Stomach (tissue), 9 donors: Measurements from ENCODE around the gene CEBPE. TPM values are rescaled to one million over a fixed set of nuclear protein-coding genes. Genes with fewer than 3 reads are reported as not detected.

Experiments
- DNase-seq, 2 donors: peaks; one replicate each; pipeline versions ENCODE4 v3.0.0 to v3.0.0-alpha.2; 2013 to 2019
- H3K27ac ChIP-seq, 5 donors: fragments of 200-600 bp in 4 of 5; sonication (generic) in 4 of 5; one replicate each; pipeline ENCODE4 v1.5.1; 2013 to 2019; ENCODE audit warnings: mild to moderate bottlenecking in 1 of 5, moderate library complexity in 1 of 5
- H3K27me3 ChIP-seq, 3 donors: fragments of 200-600 bp; sonication (generic); one replicate each; pipeline ENCODE4 v1.5.1; 2017 to 2019; ENCODE audit warnings: mixed run types in 1 of 3
- H3K36me3 ChIP-seq, 4 donors: fragments of 200-600 bp; sonication (generic); 1 replicate in 3 of 4; 2 replicates in 1 of 4; pipeline ENCODE4 v1.5.1; 2016 to 2019
- H3K4me1 ChIP-seq, 4 donors: fragments of 200-600 bp; sonication (generic); one replicate each; pipeline ENCODE4 v1.5.1; 2016 to 2019
- H3K4me3 ChIP-seq, 4 donors: fragments of 200-600 bp; sonication (generic) in 3 of 4; one replicate each; pipeline ENCODE4 v1.5.1; 2016 to 2019; ENCODE audit warnings: mild to moderate bottlenecking in 1 of 4
- H3K9me3 ChIP-seq, 4 donors: fragments of 200-600 bp; sonication (generic); one replicate each; pipeline ENCODE4 v1.5.1; 2016 to 2019
- CTCF ChIP-seq, 7 experiments: fragments of 450-650 bp in 4 of 7; fragments of 200-600 bp in 3 of 7; sonication (generic) in 3 of 7; IDR thresholded peaks; one replicate each; pipeline ENCODE4 v1.5.1; 2016 to 2019; ENCODE audit warnings: antibody characterized with exemption in 7 of 7, control low read depth in 2 of 7, mild to moderate bottlenecking in 1 of 7
- EP300 ChIP-seq: sonication (generic); formaldehyde crosslinking; IDR thresholded peaks from one replicate; pipeline ENCODE4 v1.6.1; 2017; ENCODE audit warnings: antibody characterized with exemption
- POLR2A ChIP-seq, 4 donors: fragments of 450-650 bp; IDR thresholded peaks; one replicate each; pipeline ENCODE4 v1.6.1; 2016; ENCODE audit warnings: antibody characterized with exemption in 4 of 4, control low read depth in 2 of 4, mild to moderate bottlenecking in 1 of 4, moderate library complexity in 1 of 4
- POLR2AphosphoS5 ChIP-seq, 3 donors: sonication (generic); formaldehyde crosslinking; IDR thresholded peaks; one replicate each; pipeline ENCODE4 v1.6.1; 2016; ENCODE audit warnings: antibody characterized with exemption in 3 of 3
- WGBS, 5 donors: extraction: QIAGEN DNeasy Blood & Tissue Kit in 3 of 5; methylation state at CpG; one replicate each; pipeline versions ENCODE4 v1.1.5 to v1.1.7; 2013 to 2018; 5-methylcytosine and 5-hydroxymethylcytosine counted together
- intact Hi-C: fragments of 100-400 bp; cut with DNase I; formaldehyde crosslinking; loops from one replicate; pipeline ENCODE4 v1.15.1; 2023; ENCODE audit warnings: low total_unique reads
- polyA plus RNA-seq, 3 donors: library from polyadenylated mRNA; stranded (reverse); fragments of 200-250 nt; gene quantifications; one replicate each; pipeline ENCODE4 v1.2.3, GENCODE V29; 2013
- total RNA-seq, 5 donors: library from RNA; depleted of rRNA; stranded (reverse); fragments of >200 nt; gene quantifications; one replicate each; pipeline versions ENCODE4 v1.1.0 to v1.2.3, GENCODE V29; 2014 to 2016
- donor health status: healthy with polysubstance abuse.
- donor health status: Bipolar disorder and iron deficiency.
- donor health status: healthy.

The CEBPE gene
- total and polyA plus RNA-seq, 8 donors: 0.37 TPM; not detected in 7

- Histone ChIP-seq H3K4me3 (no peak overlapping the region), H3K27me3 (no peaks in the 10 kb centered on the region), H3K9me3 (no peaks in the 10 kb centered on the region), H3K4me1 (peaks cover 16 to 59% (median 31%) of the 10 kb centered on the region in 4 donors), H3K27ac (peak overlapping the region; percentile 39 to 93 (median 51)), H3K36me3 (peaks cover 25 to 70% (median 62%) of the 10 kb centered on the region in 4 donors)
- intact Hi-C loops: no loop called here
- 46 to 75% (median 54%) methylated on average over 6 of the region's 6 CpGs for WGBS, 5 donors
- DNase-seq: peak in 1 of 2 donors; percentile 57
- TF ChIP-seq EP300 (no peak), POLR2AphosphoS5 (IDR thresholded peaks at IDR 0.05) (peak in 1 of 3 donors; percentile 27)
These were observed 18.9 kb upstream of the CEBPE start for GRCh38 chr14:23137813-23138535.

GRCh38 chr14:23137192-23137812, 18.2 kb upstream of the CEBPE start:
- peak in 1 of 2 donors; percentile 71 for DNase-seq
- WGBS, 5 donors: 34 to 68% (median 54%) methylated on average over 10 to 11 of the region's 11 CpGs
- Histone ChIP-seq H3K4me3 (no peak overlapping the region), H3K4me1 (peaks cover 16 to 52% (median 24%) of the 10 kb centered on the region in 4 donors), H3K9me3 (no peaks in the 10 kb centered on the region), H3K27ac (peak overlapping the region; percentile 39 to 93 (median 49)), H3K27me3 (no peaks in the 10 kb centered on the region), H3K36me3 (peaks cover 25 to 70% (median 61%) of the 10 kb centered on the region in 4 donors)
- intact Hi-C loops: no loop called here
- no peak for TF ChIP-seq CTCF (IDR thresholded peaks at IDR 0.05)
- no peak for TF ChIP-seq EP300
- TF ChIP-seq POLR2AphosphoS5 (IDR thresholded peaks at IDR 0.05): no peak
- TF ChIP-seq POLR2A (IDR thresholded peaks at IDR 0.05): no peak

GRCh38 chr14:23136566-23137133, 17.6 kb upstream of the CEBPE start:
- no peak overlapping the region for H3K4me3 ChIP-seq
- TF ChIP-seq POLR2A (IDR thresholded peaks at IDR 0.05) (no peak), CTCF (IDR thresholded peaks at IDR 0.05) (no peak), EP300 (no peak), POLR2AphosphoS5 (IDR thresholded peaks at IDR 0.05) (no peak)
- WGBS, 5 donors: 88 to 95% (median 92%) methylated on average over 16 of the region's 16 CpGs
- peaks cover 13 to 45% (median 20%) of the 10 kb centered on the region in 4 donors for H3K4me1 ChIP-seq
- intact Hi-C loops: no loop called here
- peaks cover 25 to 75% (median 68%) of the 10 kb centered on the region in 4 donors for H3K36me3 ChIP-seq
- DNase-seq: no peak
- no peaks in the 10 kb centered on the region for H3K27me3 ChIP-seq
- H3K9me3 ChIP-seq: no peaks in the 10 kb centered on the region
- peak overlapping the region in 1 of 5 donors; percentile 93 for H3K27ac ChIP-seq

DNA sequence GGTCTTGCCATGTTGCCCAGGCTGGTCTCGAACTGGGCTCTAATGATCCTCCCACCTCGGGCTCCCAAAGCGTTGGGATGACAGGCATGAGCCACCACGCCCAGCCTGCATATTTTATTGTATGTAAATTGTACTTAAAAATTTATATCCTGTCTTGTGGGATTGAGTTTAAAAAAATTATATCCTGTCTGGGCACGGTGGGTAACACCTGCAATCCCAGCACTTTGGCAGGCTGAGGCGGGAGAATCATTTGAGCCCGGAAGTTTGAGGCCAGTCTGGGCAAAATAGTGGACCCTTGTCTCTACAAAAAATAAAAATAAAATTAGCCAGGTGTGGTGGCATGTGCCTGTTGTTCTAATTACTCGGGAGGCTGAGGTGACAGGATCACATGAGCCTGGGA, 13.9 kb upstream of the CEBPE start:
- peaks cover 8 to 21% (median 11%) of the 10 kb centered on the region in 4 donors for H3K4me1 ChIP-seq
- H3K27ac ChIP-seq: no peak overlapping the region
- TF ChIP-seq CTCF (IDR thresholded peaks at IDR 0.05): no peak
- no peak for TF ChIP-seq EP300
- TF ChIP-seq POLR2AphosphoS5 (IDR thresholded peaks at IDR 0.05): no peak
- TF ChIP-seq POLR2A (IDR thresholded peaks at IDR 0.05): no peak
- H3K36me3 ChIP-seq: peaks cover 33 to 77% (median 75%) of the 10 kb centered on the region in 4 donors
- 84 to 91% (median 87%) methylated on average over 8 of the region's 8 CpGs for WGBS, 5 donors
- H3K4me3 ChIP-seq: no peak overlapping the region
- no peaks in the 10 kb centered on the region for H3K9me3 ChIP-seq
- no peak for DNase-seq
- intact Hi-C loops: no loop called here
- no peaks in the 10 kb centered on the region for H3K27me3 ChIP-seq
